Fibroblast of skin of right biceps (primary cell): ENCODE measurements around the gene COPS9.

Experiments used
- DNase-seq: peaks from one replicate; pipeline ENCODE4 v3.0.0-alpha.2; 2013

The COPS9 gene

GRCh38 chr2:240165661-240166060, 29.6 kb upstream of the COPS9 start:
- DNase-seq, result no peak

GRCh38 chr2:240165034-240165433, 28.9 kb upstream of the COPS9 start:
- no peak for DNase-seq

GRCh38 chr2:240164586-240164985, 28.5 kb upstream of the COPS9 start:
- DNase-seq, result no peak

GRCh38 chr2:240163844-240164574, 27.9 kb upstream of the COPS9 start:
- DNase-seq, result no peak

GRCh38 chr2:240162939-240163714, 27.0 kb upstream of the COPS9 start:
- DNase-seq, result no peak

GRCh38 chr2:240162531-240162930, 26.4 kb upstream of the COPS9 start:
- no peak for DNase-seq

GRCh38 chr2:240162032-240162431, 25.9 kb upstream of the COPS9 start:
- DNase-seq, result no peak

- no peak for DNase-seq
These were observed 25.1 kb upstream of the COPS9 start for GRCh38 chr2:240161087-240161750.

GRCh38 chr2:240160291-240161086, 24.4 kb upstream of the COPS9 start:
- DNase-seq, result no peak

GRCh38 chr2:240159251-240159839, 23.2 kb upstream of the COPS9 start:
- DNase-seq, result no peak

GRCh38 chr2:240157147-240157470, 21.0 kb upstream of the COPS9 start:
- no peak for DNase-seq

- no peak for DNase-seq
These were observed 20.5 kb upstream of the COPS9 start for GRCh38 chr2:240156435-240157146.

- no peak for DNase-seq
These were observed 19.8 kb upstream of the COPS9 start for GRCh38 chr2:240155745-240156390.

GRCh38 chr2:240155048-240155744, 19.1 kb upstream of the COPS9 start:
- no peak for DNase-seq

GRCh38 chr2:240154606-240155005, 18.5 kb upstream of the COPS9 start:
- DNase-seq, result no peak

- DNase-seq, result no peak
These were observed 17.3 kb upstream of the COPS9 start for GRCh38 chr2:240153418-240153817.

GRCh38 chr2:240151477-240152031, 15.4 kb upstream of the COPS9 start:
- no peak for DNase-seq

GRCh38 chr2:240149943-240150784, 14.1 kb upstream of the COPS9 start:
- DNase-seq, result peak; percentile 7

- DNase-seq, result no peak
These were observed 11.9 kb upstream of the COPS9 start for GRCh38 chr2:240147911-240148587.
